Kidney epithelial cell (primary cell): ENCODE results near the gene LLCFC1. TPM values are rescaled to one million over a fixed set of nuclear protein-coding genes. Genes with fewer than 3 reads are reported as not detected.

Experiments used
- DNase-seq: peaks from one replicate; pipeline ENCODE4 v3.0.0-alpha.2; 2010; ENCODE audit warnings: low read depth
- H3K27me3 ChIP-seq: 2 replicates; pipeline ENCODE4 v1.6.0; 2011; ENCODE audit warnings: low read length; ENCODE audit not compliant: control insufficient read depth, insufficient read depth
- H3K36me3 ChIP-seq: 2 replicates; pipeline ENCODE4 v1.5.1; 2011; ENCODE audit warnings: low read length; ENCODE audit not compliant: control insufficient read depth, insufficient read depth
- H3K4me3 ChIP-seq: 2 replicates; pipeline ENCODE4 v1.5.1; 2011; ENCODE audit warnings: low read depth, mild to moderate bottlenecking, control low read depth, low read length
- CTCF ChIP-seq: IDR thresholded peaks from 2 replicates; pipeline ENCODE4 v1.5.1; 2011; ENCODE audit warnings: mild to moderate bottlenecking, moderate library complexity, low read length, control low read depth, inconsistent platforms; ENCODE audit not compliant: insufficient read depth, poor library complexity, severe bottlenecking
- total RNA-seq: library from RNA; depleted of rRNA; stranded (reverse); fragments of >200 nt; gene quantifications from 2 replicates; pipeline ENCODE4 v1.2.3, GENCODE V29; 2015

The LLCFC1 gene
- total RNA-seq, 1 donor from 2014 or later = not detected

- H3K4me3 ChIP-seq = no peak overlapping the region
- TF ChIP-seq CTCF = no peak
- no peaks in the 10 kb centered on the region for H3K27me3 ChIP-seq
- H3K36me3 ChIP-seq = no peaks in the 10 kb centered on the region
- DNase-seq = no peak
Observed at GRCh38 chr7:142935941-142936565, 3.2 kb upstream of the LLCFC1 start.

DNA sequence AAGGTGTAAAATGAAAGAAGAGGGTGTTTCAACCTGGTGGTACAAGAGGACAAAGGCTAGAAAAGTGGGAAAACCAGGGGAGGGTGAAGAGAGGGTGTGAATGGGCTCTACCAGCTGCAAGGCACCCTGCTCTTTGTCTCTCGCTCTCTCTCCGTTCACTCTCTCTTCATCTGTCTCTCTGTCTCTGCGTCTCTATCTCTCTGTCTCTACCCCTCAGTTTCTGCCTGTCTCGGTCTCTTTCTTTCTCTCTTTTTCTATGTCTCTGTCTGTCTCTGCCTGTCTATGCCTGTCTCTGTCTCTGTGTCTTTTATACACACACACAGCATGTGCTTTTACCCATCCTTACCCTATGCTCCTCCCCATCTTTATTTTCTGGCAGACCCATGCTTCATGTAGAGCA, 673 bp upstream of the LLCFC1 start:
- no peaks in the 10 kb centered on the region for H3K27me3 ChIP-seq
- no peak for DNase-seq
- no peak for TF ChIP-seq CTCF

GRCh38 chr7:142940966-142941535, 1.8 kb downstream of the LLCFC1 start:
- H3K27me3 ChIP-seq = no peaks in the 10 kb centered on the region
- no peak overlapping the region for H3K4me3 ChIP-seq
- H3K36me3 ChIP-seq = no peaks in the 10 kb centered on the region
- no peak for TF ChIP-seq CTCF
- DNase-seq = no peak

More for the DNA sequence above, 673 bp upstream of the LLCFC1 start:
- Histone ChIP-seq H3K36me3 (no peaks in the 10 kb centered on the region), H3K4me3 (no peak overlapping the region)

GRCh38 chr7:142941541-142941940, 2.3 kb downstream of the LLCFC1 start:
- DNase-seq = no peak
- H3K27me3 ChIP-seq = no peaks in the 10 kb centered on the region
- no peak for TF ChIP-seq CTCF
- H3K36me3 ChIP-seq = no peaks in the 10 kb centered on the region
- H3K4me3 ChIP-seq = no peak overlapping the region

- Histone ChIP-seq H3K36me3 (no peaks in the 10 kb centered on the region), H3K4me3 (no peak overlapping the region), H3K27me3 (no peaks in the 10 kb centered on the region)
- DNase-seq = no peak
- TF ChIP-seq CTCF = no peak
Observed at GRCh38 chr7:142942746-142943145, 3.5 kb downstream of the LLCFC1 start.

DNA sequence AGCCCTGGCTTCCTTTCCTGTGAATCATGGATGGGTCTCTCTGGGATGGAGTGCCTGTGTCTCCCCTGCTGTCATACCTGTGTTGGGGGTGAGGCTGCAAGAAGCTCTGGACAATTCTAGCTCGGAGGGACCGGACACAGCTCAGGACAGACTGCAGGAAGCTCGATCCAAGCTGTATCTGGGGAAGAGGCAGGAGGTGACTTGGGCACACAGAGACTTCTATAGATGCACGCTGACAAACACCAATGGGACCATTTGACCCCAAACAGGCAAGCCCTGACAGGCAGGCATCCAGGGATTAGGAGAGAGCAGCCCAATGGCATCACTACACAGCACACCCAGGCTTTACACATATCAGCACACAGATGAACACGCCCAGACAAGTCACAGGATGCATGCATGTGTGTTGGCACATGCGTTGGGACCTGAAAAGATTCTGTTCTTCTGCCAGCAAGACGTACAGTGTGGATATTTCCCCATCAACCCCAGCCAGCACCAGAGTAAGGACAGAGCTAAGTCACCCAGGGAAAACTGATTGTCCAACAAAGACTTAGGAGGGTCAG, 4.5 kb downstream of the LLCFC1 start:
- Histone ChIP-seq H3K36me3 (no peaks in the 10 kb centered on the region), H3K27me3 (no peaks in the 10 kb centered on the region), H3K4me3 (no peak overlapping the region)
- no peak for DNase-seq
- TF ChIP-seq CTCF = no peak
